ENCODE results near the gene COX6A2. TPM values are rescaled to one million over a fixed set of nuclear protein-coding genes. Genes with fewer than 3 reads are reported as not detected.

Gene COX6A2
- total RNA-seq, 1 donor from 2014 or later = not detected

DNA sequence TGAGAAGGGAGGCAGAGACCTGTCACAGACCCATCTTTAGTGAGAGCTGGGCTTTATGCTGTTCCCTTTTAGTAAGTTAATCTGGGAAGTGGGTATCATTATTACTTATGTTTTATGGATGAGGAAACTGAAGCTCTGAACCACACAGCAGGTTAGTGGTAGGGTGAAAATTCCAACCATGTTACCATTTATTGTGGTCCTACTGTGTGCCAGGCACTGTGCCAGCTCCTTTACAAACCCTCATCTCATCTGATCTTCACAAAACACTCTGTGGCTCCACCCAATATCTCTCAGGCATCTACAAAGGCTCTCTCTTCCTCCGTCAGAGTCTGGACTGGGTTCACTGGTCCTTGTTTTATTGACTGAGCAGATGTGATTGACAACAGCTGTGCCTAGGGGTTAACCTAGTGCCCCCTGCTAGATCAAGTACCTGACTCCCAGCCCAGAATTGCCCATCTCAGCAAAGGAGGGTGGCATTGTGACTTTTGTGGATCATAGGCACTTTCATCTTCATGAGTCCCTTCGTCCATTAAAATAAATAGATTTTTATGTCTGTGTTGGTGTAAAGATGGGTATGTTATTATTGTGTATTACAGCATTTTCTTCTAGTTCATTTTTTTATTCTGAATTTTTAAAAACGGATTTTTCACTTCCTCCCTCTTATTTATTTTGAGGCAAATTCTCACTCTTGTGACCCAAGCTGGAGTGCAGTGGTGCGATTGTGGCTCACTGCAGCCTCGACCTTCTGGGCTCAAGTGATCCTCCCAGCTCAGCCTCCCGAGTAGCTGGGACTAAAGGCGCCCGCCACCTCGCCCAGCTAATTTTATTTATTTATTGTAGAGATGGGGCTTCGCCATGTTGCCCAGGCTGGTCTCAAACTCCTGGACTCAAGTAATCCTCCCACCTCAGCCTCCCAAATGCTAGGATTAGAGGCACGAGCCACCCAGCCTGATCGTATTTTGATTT, 46.9 kb upstream of the COX6A2 start:
- no peak overlapping the region for H2AFZ ChIP-seq (ENCODE audit: low read depth, low read length)
- H3K4me2 ChIP-seq (ENCODE audit: low read length) = peak overlapping the region; percentile 89
- peaks cover 38% of the 10 kb centered on the region for H3K4me1 ChIP-seq (ENCODE audit: insufficient read depth, low read length)
- TF ChIP-seq, protein P1, sequence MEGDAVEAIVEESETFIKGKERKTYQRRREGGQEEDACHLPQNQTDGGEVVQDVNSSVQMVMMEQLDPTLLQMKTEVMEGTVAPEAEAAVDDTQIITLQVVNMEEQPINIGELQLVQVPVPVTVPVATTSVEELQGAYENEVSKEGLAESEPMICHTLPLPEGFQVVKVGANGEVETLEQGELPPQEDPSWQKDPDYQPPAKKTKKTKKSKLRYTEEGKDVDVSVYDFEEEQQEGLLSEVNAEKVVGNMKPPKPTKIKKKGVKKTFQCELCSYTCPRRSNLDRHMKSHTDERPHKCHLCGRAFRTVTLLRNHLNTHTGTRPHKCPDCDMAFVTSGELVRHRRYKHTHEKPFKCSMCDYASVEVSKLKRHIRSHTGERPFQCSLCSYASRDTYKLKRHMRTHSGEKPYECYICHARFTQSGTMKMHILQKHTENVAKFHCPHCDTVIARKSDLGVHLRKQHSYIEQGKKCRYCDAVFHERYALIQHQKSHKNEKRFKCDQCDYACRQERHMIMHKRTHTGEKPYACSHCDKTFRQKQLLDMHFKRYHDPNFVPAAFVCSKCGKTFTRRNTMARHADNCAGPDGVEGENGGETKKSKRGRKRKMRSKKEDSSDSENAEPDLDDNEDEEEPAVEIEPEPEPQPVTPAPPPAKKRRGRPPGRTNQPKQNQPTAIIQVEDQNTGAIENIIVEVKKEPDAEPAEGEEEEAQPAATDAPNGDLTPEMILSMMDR (IDR thresholded peaks at IDR 0.05; ENCODE audit: insufficient read depth, low read depth, low read length) = no peak
- no peak for TF ChIP-seq EZH2 (IDR thresholded peaks at IDR 0.05; ENCODE audit: insufficient read depth, low read length)
- FAIRE-seq = no peak
- peak overlapping the region; percentile 68 for H3K4me3 Mint-ChIP-seq (ENCODE audit: unreplicated experiment)
- H3K4me1 Mint-ChIP-seq (ENCODE audit: low read depth, unreplicated experiment) = peaks cover 26% of the 10 kb centered on the region
- H3K27me3 ChIP-seq (ENCODE audit: insufficient read depth, low read length) = no peaks in the 10 kb centered on the region
- peaks cover 71% of the 10 kb centered on the region for H4K20me1 ChIP-seq (ENCODE audit: insufficient read depth, low read length)
- peaks cover 55% of the 10 kb centered on the region for H3K79me2 ChIP-seq (ENCODE audit: insufficient read depth, low read length)
- H3K9ac ChIP-seq (ENCODE audit: low read length) = peak overlapping the region; percentile 17
- H3K9me3 ChIP-seq (ENCODE audit: insufficient read depth, low read depth, low read length) = peaks cover 4% of the 10 kb centered on the region
- no peak for DNase-seq (ENCODE audit: low read depth)
- H3K4me3 ChIP-seq (ENCODE audit: insufficient read depth, low read depth, low read length) = peak overlapping the region; percentile 27
- peak overlapping the region; percentile 13 for H3K27ac ChIP-seq (ENCODE audit: low read depth, low read length)
- H3K36me3 Mint-ChIP-seq (ENCODE audit: low read depth, unreplicated experiment) = peaks cover 36% of the 10 kb centered on the region
- H3K27me3 Mint-ChIP-seq (ENCODE audit: low read depth, unreplicated experiment) = no peaks in the 10 kb centered on the region
- H3K9me3 Mint-ChIP-seq (ENCODE audit: unreplicated experiment) = no peaks in the 10 kb centered on the region
- H3K27ac Mint-ChIP-seq (ENCODE audit: unreplicated experiment) = no peak overlapping the region
- peaks cover 22% of the 10 kb centered on the region for H3K36me3 ChIP-seq (ENCODE audit: insufficient read depth, low read length)

DNA sequence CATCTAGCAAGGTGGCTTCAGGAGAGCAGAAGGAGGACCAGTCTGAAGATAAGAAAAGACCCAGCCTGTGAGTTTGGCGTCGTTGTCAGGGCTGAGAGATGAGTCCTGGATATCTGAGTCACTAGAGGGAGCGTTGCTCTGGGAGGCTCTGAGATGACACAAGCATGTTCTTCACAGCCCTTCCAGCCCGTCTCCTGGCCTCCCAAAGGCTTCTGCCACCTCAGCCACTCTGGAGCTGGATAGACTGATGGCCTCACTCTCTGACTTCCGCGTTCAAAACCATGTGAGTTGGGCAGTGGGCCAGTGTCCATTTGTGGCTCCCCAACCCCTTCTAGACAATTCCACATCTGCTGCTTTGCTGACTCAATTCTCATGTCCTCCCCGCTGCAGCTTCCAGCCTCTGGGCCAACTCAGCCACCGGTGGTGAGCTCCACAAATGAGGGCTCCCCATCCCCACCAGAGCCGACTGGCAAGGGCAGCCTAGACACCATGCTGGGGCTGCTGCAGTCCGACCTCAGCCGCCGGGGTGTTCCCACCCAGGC, 46.1 kb upstream of the COX6A2 start:
- H4K20me1 ChIP-seq (ENCODE audit: insufficient read depth, low read length) = peaks cover 63% of the 10 kb centered on the region
- no peak for FAIRE-seq
- no peaks in the 10 kb centered on the region for H3K27me3 Mint-ChIP-seq (ENCODE audit: low read depth, unreplicated experiment)

More for the DNA sequence above, 46.1 kb upstream of the COX6A2 start:
- Histone ChIP-seq H3K27ac (ENCODE audit: low read depth, low read length) (peak overlapping the region; percentile 20), H3K4me2 (ENCODE audit: low read length) (peak overlapping the region; percentile 89), H3K4me1 (ENCODE audit: insufficient read depth, low read length) (peaks cover 38% of the 10 kb centered on the region), H3K36me3 (ENCODE audit: insufficient read depth, low read length) (peaks cover 22% of the 10 kb centered on the region), H3K9ac (ENCODE audit: low read length) (peak overlapping the region; percentile 17), H3K27me3 (ENCODE audit: insufficient read depth, low read length) (no peaks in the 10 kb centered on the region), H2AFZ (ENCODE audit: low read depth, low read length) (no peak overlapping the region), H3K4me3 (ENCODE audit: insufficient read depth, low read depth, low read length) (peak overlapping the region; percentile 27), H3K79me2 (ENCODE audit: insufficient read depth, low read length) (peaks cover 55% of the 10 kb centered on the region), H3K9me3 (ENCODE audit: insufficient read depth, low read depth, low read length) (peaks cover 4% of the 10 kb centered on the region)
- Mint-ChIP-seq H3K27ac (ENCODE audit: unreplicated experiment) (peak overlapping the region; percentile 53), H3K4me1 (ENCODE audit: low read depth, unreplicated experiment) (peaks cover 26% of the 10 kb centered on the region), H3K4me3 (ENCODE audit: unreplicated experiment) (peak overlapping the region; percentile 68), H3K9me3 (ENCODE audit: unreplicated experiment) (no peaks in the 10 kb centered on the region), H3K36me3 (ENCODE audit: low read depth, unreplicated experiment) (peaks cover 36% of the 10 kb centered on the region)
- TF ChIP-seq EZH2 (IDR thresholded peaks at IDR 0.05; ENCODE audit: insufficient read depth, low read length) = no peak
- TF ChIP-seq, protein P1 (IDR thresholded peaks at IDR 0.05; ENCODE audit: insufficient read depth, low read depth, low read length) = no peak
- peak; percentile 93 for DNase-seq (ENCODE audit: low read depth)
